Posterior vena cava (tissue), 2 donors: ENCODE data around the gene SFMBT1. TPM values are rescaled to one million over a fixed set of nuclear protein-coding genes. Genes with fewer than 3 reads are reported as not detected.

Source experiments
- DNase-seq: peaks from one replicate; pipeline ENCODE4 v3.0.0-alpha.2; 2020; ENCODE audit warnings: low spot score
- intact Hi-C, 2 donors: fragments of 100-400 bp; cut with DNase I; formaldehyde crosslinking; loops; one replicate each; pipeline versions ENCODE4 v1.14.1 to v1.14.2; 2022 to 2023
- total RNA-seq, 2 donors: library from RNA; stranded (reverse); fragmentation: NEBNext Ultra II Directional; extraction: Animal tissue kit (Norgen Biotek cat#: 25700); gene quantifications; one replicate each; pipeline ENCODE4 v1.2.1, GENCODE V29; 2021
- donor health status: DM: yes; HTN: yes; CAD: no.
- donor health status: DM: yes; HTN: yes; CAD: no.

Gene SFMBT1
- total RNA-seq, 2 donors from 2014 or later, result 9.4 to 9.8 TPM

GRCh38 chr3:52897130-52898122 is 148.4 kb downstream of the SFMBT1 start, which contains the start of gene STIMATE:
TSS of gene STIMATE (minus strand) at chr3:52897548. CDS start at chr3:52897450, 98 bp downstream.
- DNase-seq, result peak; percentile 96
- intact Hi-C loops, result loop anchor here in 1 of 2 donors (5.0 kb wide), 1 partner anchor 55 kb away; no protein-coding TSS in a partner anchor

GRCh38 chr3:52896613-52897012 is 149.3 kb downstream of the SFMBT1 start:
- DNase-seq, result no peak
- intact Hi-C loops, result loop anchor here in 1 of 2 donors (5.0 kb wide), 1 partner anchor 54 kb away; no protein-coding TSS in a partner anchor

GRCh38 chr3:52896151-52896550 is 149.7 kb downstream of the SFMBT1 start:
- intact Hi-C loops, result loop anchor here in 1 of 2 donors (5.0 kb wide), 1 partner anchor 54 kb away; no protein-coding TSS in a partner anchor
- DNase-seq, result no peak

- DNase-seq, result no peak
- intact Hi-C loops, result loop anchor here in 1 of 2 donors (5.0 kb wide), 1 partner anchor 53 kb away; no protein-coding TSS in a partner anchor
These were observed 150.5 kb downstream of the SFMBT1 start for GRCh38 chr3:52895418-52895817.

GRCh38 chr3:52894756-52895155 is 151.1 kb downstream of the SFMBT1 start:
- intact Hi-C loops, result loop anchor here in 1 of 2 donors (5.0 kb wide), 1 partner anchor 52 kb away; no protein-coding TSS in a partner anchor
- no peak for DNase-seq

GRCh38 chr3:52893723-52894122 is 152.2 kb downstream of the SFMBT1 start:
- no peak for DNase-seq
- intact Hi-C loops, result no loop called here

- intact Hi-C loops, result no loop called here
- DNase-seq, result no peak
These were observed 153.1 kb downstream of the SFMBT1 start for GRCh38 chr3:52892625-52893311.

- intact Hi-C loops, result no loop called here
- DNase-seq, result no peak
These were observed 153.6 kb downstream of the SFMBT1 start for GRCh38 chr3:52892290-52892624.

GRCh38 chr3:52891615-52892081 is 154.2 kb downstream of the SFMBT1 start:
- intact Hi-C loops, result no loop called here
- DNase-seq, result no peak

- no peak for DNase-seq
- intact Hi-C loops, result no loop called here
These were observed 154.7 kb downstream of the SFMBT1 start for GRCh38 chr3:52891164-52891563.

GRCh38 chr3:52890735-52891134 is 155.1 kb downstream of the SFMBT1 start:
- DNase-seq, result no peak
- intact Hi-C loops, result no loop called here

- DNase-seq, result no peak
- intact Hi-C loops, result no loop called here
These were observed 156.0 kb downstream of the SFMBT1 start for GRCh38 chr3:52889901-52890300.

- intact Hi-C loops, result no loop called here
- DNase-seq, result no peak
These were observed 158.7 kb downstream of the SFMBT1 start for GRCh38 chr3:52887166-52887565.

GRCh38 chr3:52886049-52886730 is 159.7 kb downstream of the SFMBT1 start:
- no peak for DNase-seq
- intact Hi-C loops, result no loop called here

GRCh38 chr3:52882377-52882776 is 163.5 kb downstream of the SFMBT1 start:
- DNase-seq, result no peak
- intact Hi-C loops, result no loop called here

- intact Hi-C loops, result no loop called here
These were observed 164.0 kb downstream of the SFMBT1 start for GRCh38 chr3:52881871-52882270.

GRCh38 chr3:52880474-52880873 is 165.4 kb downstream of the SFMBT1 start:
- DNase-seq, result no peak
- intact Hi-C loops, result no loop called here

More at GRCh38 chr3:52881871-52882270, 164.0 kb downstream of the SFMBT1 start:
- DNase-seq, result no peak

- no peak for DNase-seq
- intact Hi-C loops, result no loop called here
These were observed 165.8 kb downstream of the SFMBT1 start for GRCh38 chr3:52880047-52880446.

GRCh38 chr3:52879581-52879980 is 166.3 kb downstream of the SFMBT1 start:
- intact Hi-C loops, result no loop called here
- DNase-seq, result no peak
